Nephron (organoid): ENCODE measurements around the gene AQP7.
A peak's percentile ranks its signal among the peaks of the same experiment; 100 is the strongest.
"Not testable (repeated sequence)": the region's sequence is repeated elsewhere in the genome, so short reads cannot be mapped to it uniquely, and the experiment has no call there.

Experiments used
- H3K27ac Mint-ChIP-seq, 3 experiments: 2 replicates each; pipeline ENCODE4 v1.8.0; 2020; ENCODE audit warnings: mixed read lengths in 3 of 3, mild to moderate bottlenecking in 2 of 3, moderate library complexity in 1 of 3
- H3K27me3 Mint-ChIP-seq: 2 replicates; pipeline ENCODE4 v1.8.0; 2021; ENCODE audit warnings: low read depth, mild to moderate bottlenecking, moderate library complexity, mixed read lengths
- H3K36me3 Mint-ChIP-seq: 2 replicates; pipeline ENCODE4 v1.8.0; 2020; ENCODE audit warnings: low read depth, mixed read lengths
- H3K4me1 Mint-ChIP-seq: 2 replicates; pipeline ENCODE4 v1.8.0; 2020; ENCODE audit warnings: mixed read lengths
- H3K4me3 Mint-ChIP-seq, 3 experiments: 2 replicates each; pipeline ENCODE4 v1.8.0; 2020; ENCODE audit warnings: mild to moderate bottlenecking in 3 of 3, mixed read lengths in 3 of 3, moderate library complexity in 2 of 3
- H3K9me3 Mint-ChIP-seq: 2 replicates; pipeline ENCODE4 v1.8.0; 2020; ENCODE audit warnings: mixed read lengths
- CTCF ChIP-seq, 3 experiments: fragments of 200-600 bp; sonication (generic); IDR thresholded peaks; one replicate each; pipeline ENCODE4 v1.5.0; 2021; ENCODE audit warnings: antibody characterized with exemption in 3 of 3; ENCODE audit not compliant: unreplicated experiment in 3 of 3

The AQP7 gene

GRCh38 chr9:33388110-33388994, 14.0 kb downstream of the AQP7 start:
- H3K4me1 Mint-ChIP-seq, result peaks cover 36% of the 10 kb centered on the region
- H3K36me3 Mint-ChIP-seq, result no peaks in the 10 kb centered on the region
- peak overlapping the region in 2 of 3 experiments; percentile 7 to 19 for H3K4me3 Mint-ChIP-seq
- H3K27ac Mint-ChIP-seq, result peak overlapping the region; percentile 82 to 97 (median 91)
- no peak for TF ChIP-seq CTCF (IDR thresholded peaks at IDR 0.05; ENCODE audit: unreplicated experiment in 3 of 3)
- H3K27me3 Mint-ChIP-seq, result peaks cover 3% of the 10 kb centered on the region
- H3K9me3 Mint-ChIP-seq, result no peaks in the 10 kb centered on the region

GRCh38 chr9:33386998-33387397, 15.4 kb downstream of the AQP7 start:
- peak overlapping the region in 1 of 3 experiments; percentile 39 for H3K4me3 Mint-ChIP-seq
- peaks cover 36% of the 10 kb centered on the region for H3K4me1 Mint-ChIP-seq
- not testable (repeated sequence) for H3K9me3 Mint-ChIP-seq, H3K27me3 Mint-ChIP-seq, H3K36me3 Mint-ChIP-seq
- peak overlapping the region; percentile 82 to 97 (median 91) for H3K27ac Mint-ChIP-seq

- H3K27ac Mint-ChIP-seq, result peak overlapping the region in 1 of 3 experiments; percentile 60
- H3K27me3 Mint-ChIP-seq, H3K4me3 Mint-ChIP-seq, H3K9me3 Mint-ChIP-seq, H3K36me3 Mint-ChIP-seq: not testable (repeated sequence)
- H3K4me1 Mint-ChIP-seq, result peaks cover 33% of the 10 kb centered on the region
These were observed 15.7 kb downstream of the AQP7 start for GRCh38 chr9:33386641-33386996.

GRCh38 chr9:33385979-33386640, 16.3 kb downstream of the AQP7 start:
- not testable (repeated sequence) for H3K9me3 Mint-ChIP-seq, H3K36me3 Mint-ChIP-seq, H3K27me3 Mint-ChIP-seq, H3K4me3 Mint-ChIP-seq
- Mint-ChIP-seq H3K27ac (peak overlapping the region in 1 of 3 experiments; percentile 60), H3K4me1 (peaks cover 28% of the 10 kb centered on the region)

- H3K4me3 Mint-ChIP-seq, H3K9me3 Mint-ChIP-seq, H3K27me3 Mint-ChIP-seq, H3K27ac Mint-ChIP-seq, H3K36me3 Mint-ChIP-seq: not testable (repeated sequence)
- H3K4me1 Mint-ChIP-seq, result peaks cover 26% of the 10 kb centered on the region
These were observed 16.8 kb downstream of the AQP7 start for GRCh38 chr9:33385536-33385935.

GRCh38 chr9:33383396-33383795, 19.0 kb downstream of the AQP7 start:
- not testable (repeated sequence) for H3K9me3 Mint-ChIP-seq, H3K4me3 Mint-ChIP-seq, H3K36me3 Mint-ChIP-seq, H3K27me3 Mint-ChIP-seq, H3K27ac Mint-ChIP-seq
- H3K4me1 Mint-ChIP-seq, result peaks cover 12% of the 10 kb centered on the region

GRCh38 chr9:33382397-33382796, 20.0 kb downstream of the AQP7 start:
- H3K27me3 Mint-ChIP-seq, H3K9me3 Mint-ChIP-seq, H3K36me3 Mint-ChIP-seq, H3K27ac Mint-ChIP-seq, H3K4me1 Mint-ChIP-seq, H3K4me3 Mint-ChIP-seq: not testable (repeated sequence)

GRCh38 chr9:33381231-33381791, 21.1 kb downstream of the AQP7 start:
- no peaks in the 10 kb centered on the region for H3K36me3 Mint-ChIP-seq
- no peaks in the 10 kb centered on the region for H3K9me3 Mint-ChIP-seq
- H3K4me3 Mint-ChIP-seq, result no peak overlapping the region
- H3K4me1 Mint-ChIP-seq, result peaks cover 12% of the 10 kb centered on the region
- H3K27me3 Mint-ChIP-seq, result peaks cover 3% of the 10 kb centered on the region
- peak overlapping the region; percentile 9 to 13 (median 10) for H3K27ac Mint-ChIP-seq
- TF ChIP-seq CTCF (IDR thresholded peaks at IDR 0.05; ENCODE audit: unreplicated experiment in 3 of 3), result no peak
